ENCODE results near the gene DCLRE1B. TPM values are rescaled to one million over a fixed set of nuclear protein-coding genes. Genes with fewer than 3 reads are reported as not detected.
A peak's percentile ranks its signal among the peaks of the same experiment; 100 is the strongest.

The DCLRE1B gene
- total RNA-seq, 1 donor from 2014 or later = 7.8 TPM

- Mint-ChIP-seq H3K27me3 (ENCODE audit: low read depth, unreplicated experiment) (peaks cover 3% of the 10 kb centered on the region), H3K9me3 (ENCODE audit: unreplicated experiment) (no peaks in the 10 kb centered on the region), H3K27ac (ENCODE audit: unreplicated experiment) (no peak overlapping the region), H3K4me1 (ENCODE audit: low read depth, unreplicated experiment) (peaks cover 24% of the 10 kb centered on the region), H3K36me3 (ENCODE audit: low read depth, unreplicated experiment) (peaks cover 2% of the 10 kb centered on the region), H3K4me3 (ENCODE audit: unreplicated experiment) (no peak overlapping the region)
- no peak overlapping the region for H3K27ac ChIP-seq (ENCODE audit: low read depth, low read length)
- TF ChIP-seq EZH2 (IDR thresholded peaks at IDR 0.05; ENCODE audit: insufficient read depth, low read length) (no peak), CTCF (IDR thresholded peaks at IDR 0.05; ENCODE audit: insufficient read depth, low read depth, low read length) (no peak)
- no peaks in the 10 kb centered on the region for H3K36me3 ChIP-seq (ENCODE audit: insufficient read depth, low read length)
- FAIRE-seq = no peak
- no peak for DNase-seq (ENCODE audit: low read depth)
- H2AFZ ChIP-seq (ENCODE audit: low read depth, low read length) = no peak overlapping the region
- H3K4me1 ChIP-seq (ENCODE audit: insufficient read depth, low read length) = peaks cover 16% of the 10 kb centered on the region
- H4K20me1 ChIP-seq (ENCODE audit: insufficient read depth, low read length) = no peaks in the 10 kb centered on the region
- H3K9ac ChIP-seq (ENCODE audit: low read length) = no peak overlapping the region
- no peaks in the 10 kb centered on the region for H3K9me3 ChIP-seq (ENCODE audit: insufficient read depth, low read depth, low read length)
- H3K4me2 ChIP-seq (ENCODE audit: low read length) = no peak overlapping the region
- no peaks in the 10 kb centered on the region for H3K79me2 ChIP-seq (ENCODE audit: insufficient read depth, low read length)
- no peak overlapping the region for H3K4me3 ChIP-seq (ENCODE audit: insufficient read depth, low read depth, low read length)
- no peaks in the 10 kb centered on the region for H3K27me3 ChIP-seq (ENCODE audit: insufficient read depth, low read length)
Measured at GRCh38 chr1:113858982-113859381, 46.1 kb upstream of the DCLRE1B start.

GRCh38 chr1:113859478-113860175, 45.5 kb upstream of the DCLRE1B start:
- Mint-ChIP-seq H3K9me3 (ENCODE audit: unreplicated experiment) (no peaks in the 10 kb centered on the region), H3K4me3 (ENCODE audit: unreplicated experiment) (no peak overlapping the region), H3K4me1 (ENCODE audit: low read depth, unreplicated experiment) (peaks cover 24% of the 10 kb centered on the region), H3K36me3 (ENCODE audit: low read depth, unreplicated experiment) (no peaks in the 10 kb centered on the region), H3K27me3 (ENCODE audit: low read depth, unreplicated experiment) (peaks cover 3% of the 10 kb centered on the region), H3K27ac (ENCODE audit: unreplicated experiment) (no peak overlapping the region)
- DNase-seq (ENCODE audit: low read depth) (no peak), FAIRE-seq (no peak)
- Histone ChIP-seq H3K36me3 (ENCODE audit: insufficient read depth, low read length) (no peaks in the 10 kb centered on the region), H3K4me2 (ENCODE audit: low read length) (no peak overlapping the region), H3K4me1 (ENCODE audit: insufficient read depth, low read length) (peaks cover 16% of the 10 kb centered on the region), H3K27ac (ENCODE audit: low read depth, low read length) (no peak overlapping the region), H3K4me3 (ENCODE audit: insufficient read depth, low read depth, low read length) (no peak overlapping the region), H4K20me1 (ENCODE audit: insufficient read depth, low read length) (no peaks in the 10 kb centered on the region), H2AFZ (ENCODE audit: low read depth, low read length) (no peak overlapping the region), H3K79me2 (ENCODE audit: insufficient read depth, low read length) (no peaks in the 10 kb centered on the region), H3K9me3 (ENCODE audit: insufficient read depth, low read depth, low read length) (no peaks in the 10 kb centered on the region), H3K9ac (ENCODE audit: low read length) (no peak overlapping the region), H3K27me3 (ENCODE audit: insufficient read depth, low read length) (no peaks in the 10 kb centered on the region)
- no peak for TF ChIP-seq EZH2 (IDR thresholded peaks at IDR 0.05; ENCODE audit: insufficient read depth, low read length)
- TF ChIP-seq CTCF (IDR thresholded peaks at IDR 0.05; ENCODE audit: insufficient read depth, low read depth, low read length) = no peak

GRCh38 chr1:113860891-113861290, 44.2 kb upstream of the DCLRE1B start:
- DNase-seq (ENCODE audit: low read depth) (peak; percentile 80), FAIRE-seq (no peak)
- peak overlapping the region; percentile 57 for H3K9ac ChIP-seq (ENCODE audit: low read length)
- no peaks in the 10 kb centered on the region for H3K36me3 ChIP-seq (ENCODE audit: insufficient read depth, low read length)
- peak overlapping the region; percentile 59 for H2AFZ ChIP-seq (ENCODE audit: low read depth, low read length)
- Mint-ChIP-seq H3K4me1 (ENCODE audit: low read depth, unreplicated experiment) (peaks cover 21% of the 10 kb centered on the region), H3K27me3 (ENCODE audit: low read depth, unreplicated experiment) (peaks cover 3% of the 10 kb centered on the region), H3K4me3 (ENCODE audit: unreplicated experiment) (no peak overlapping the region), H3K27ac (ENCODE audit: unreplicated experiment) (peak overlapping the region; percentile 75), H3K9me3 (ENCODE audit: unreplicated experiment) (no peaks in the 10 kb centered on the region), H3K36me3 (ENCODE audit: low read depth, unreplicated experiment) (no peaks in the 10 kb centered on the region)
- no peaks in the 10 kb centered on the region for H4K20me1 ChIP-seq (ENCODE audit: insufficient read depth, low read length)
- peak overlapping the region; percentile 78 for H3K4me2 ChIP-seq (ENCODE audit: low read length)
- peak overlapping the region; percentile 85 for H3K27ac ChIP-seq (ENCODE audit: low read depth, low read length)
- peaks cover 16% of the 10 kb centered on the region for H3K4me1 ChIP-seq (ENCODE audit: insufficient read depth, low read length)
- H3K27me3 ChIP-seq (ENCODE audit: insufficient read depth, low read length) = no peaks in the 10 kb centered on the region
- TF ChIP-seq CTCF (IDR thresholded peaks at IDR 0.05; ENCODE audit: insufficient read depth, low read depth, low read length) = no peak
- H3K4me3 ChIP-seq (ENCODE audit: insufficient read depth, low read depth, low read length) = peak overlapping the region; percentile 38
- no peaks in the 10 kb centered on the region for H3K9me3 ChIP-seq (ENCODE audit: insufficient read depth, low read depth, low read length)
- H3K79me2 ChIP-seq (ENCODE audit: insufficient read depth, low read length) = no peaks in the 10 kb centered on the region

Measured in astrocyte (in vitro differentiated cells and primary cell).